Measurements from ENCODE around the gene DPH1.
A peak's percentile ranks its signal among the peaks of the same experiment; 100 is the strongest.

DNA sequence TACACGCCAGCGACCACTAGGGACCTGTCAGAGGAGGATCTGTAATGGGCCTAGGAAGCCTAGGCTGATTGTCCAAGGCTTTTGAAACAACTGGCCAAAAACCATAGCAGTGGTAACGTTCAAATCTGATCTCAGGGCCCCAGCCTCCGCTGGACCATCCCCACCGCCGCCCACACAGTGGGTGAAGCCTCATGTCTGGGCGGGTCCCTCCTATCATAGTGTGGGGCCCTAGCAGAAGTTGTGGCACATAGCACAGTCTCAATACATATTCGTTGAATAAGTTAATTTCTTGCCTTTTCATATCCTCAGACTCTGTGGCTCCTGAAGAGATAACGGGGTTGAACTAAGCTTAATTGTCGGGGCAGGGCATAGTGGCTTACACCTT is 818 bp downstream of the DPH1 start:
- TF ChIP-seq, protein P1, sequence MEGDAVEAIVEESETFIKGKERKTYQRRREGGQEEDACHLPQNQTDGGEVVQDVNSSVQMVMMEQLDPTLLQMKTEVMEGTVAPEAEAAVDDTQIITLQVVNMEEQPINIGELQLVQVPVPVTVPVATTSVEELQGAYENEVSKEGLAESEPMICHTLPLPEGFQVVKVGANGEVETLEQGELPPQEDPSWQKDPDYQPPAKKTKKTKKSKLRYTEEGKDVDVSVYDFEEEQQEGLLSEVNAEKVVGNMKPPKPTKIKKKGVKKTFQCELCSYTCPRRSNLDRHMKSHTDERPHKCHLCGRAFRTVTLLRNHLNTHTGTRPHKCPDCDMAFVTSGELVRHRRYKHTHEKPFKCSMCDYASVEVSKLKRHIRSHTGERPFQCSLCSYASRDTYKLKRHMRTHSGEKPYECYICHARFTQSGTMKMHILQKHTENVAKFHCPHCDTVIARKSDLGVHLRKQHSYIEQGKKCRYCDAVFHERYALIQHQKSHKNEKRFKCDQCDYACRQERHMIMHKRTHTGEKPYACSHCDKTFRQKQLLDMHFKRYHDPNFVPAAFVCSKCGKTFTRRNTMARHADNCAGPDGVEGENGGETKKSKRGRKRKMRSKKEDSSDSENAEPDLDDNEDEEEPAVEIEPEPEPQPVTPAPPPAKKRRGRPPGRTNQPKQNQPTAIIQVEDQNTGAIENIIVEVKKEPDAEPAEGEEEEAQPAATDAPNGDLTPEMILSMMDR (IDR thresholded peaks at IDR 0.05) = peak in 4 of 6 experiments; percentile 23 to 42 (median 32)
- no peak for TF ChIP-seq POLR2A (IDR thresholded peaks at IDR 0.05)

Measured in thyroid gland (tissue), 4 donors.